GM12878 (cell line): ENCODE data around the gene NFATC1. TPM values are rescaled to one million over a fixed set of nuclear protein-coding genes. Genes with fewer than 3 reads are reported as not detected.
"Not testable (repeated sequence)": the region's sequence is repeated elsewhere in the genome, so short reads cannot be mapped to it uniquely, and the experiment has no call there.

Experiments used
- ATAC-seq: fragments of 200-7000 bp; cut with Tn5 transposase; 3 replicates; pipeline ENCODE4 v1.9.1; 2020; ENCODE audit warnings: mild to moderate bottlenecking, moderate library complexity
- BruUV-seq: library from RNA; stranded (reverse); fragments of 400-500 nt; replicated peaks from 2 replicates; lab custom pipeline; 2021; lab: Mats Ljungman, UMichigan
- CTCF ChIA-PET: fragments of 300-600 bp; sonication (Branson Sonifier 250); formaldehyde crosslinking; extraction: SDS; loops from one replicate; lab custom pipeline; 2021; ENCODE audit warnings: inconsistent platforms; lab: Yijun Ruan, JAX
- POLR2A ChIA-PET: fragments of 350-600 bp; formaldehyde crosslinking; extraction: SDS; loops from one replicate; lab custom pipeline; 2021; ENCODE audit warnings: inconsistent platforms; lab: Charles Lee
- RAD21 ChIA-PET: fragments of 300-600 bp; sonication (Branson Sonifier 250); formaldehyde crosslinking; loops from one replicate; lab custom pipeline; 2023; ENCODE audit warnings: antibody characterized with exemption; ENCODE audit not compliant: unreplicated experiment; lab: Charles Lee
- SMC1A ChIA-PET: fragments of 300-600 bp; sonication (Branson Sonifier 250); formaldehyde crosslinking; loops from one replicate; lab custom pipeline; 2023; ENCODE audit not compliant: unreplicated experiment, uncharacterized antibody; lab: Charles Lee
- DNase-seq: peaks from one replicate; pipeline ENCODE4 v3.0.0-alpha.2; 2011; ENCODE audit warnings: low read depth, low spot score
- FAIRE-seq: peaks from 3 replicates; lab custom pipeline; 2011; peaks lifted over from hg19 to GRCh38; lab: Jason Lieb, UNC
- H2AFZ ChIP-seq: 2 replicates; pipeline ENCODE4 v1.6.0; 2011; ENCODE audit warnings: low read depth, low read length, control low read depth; ENCODE audit not compliant: control insufficient read depth
- H3K27ac ChIP-seq: 2 replicates; pipeline ENCODE4 v1.5.1; 2011; ENCODE audit warnings: control low read depth; ENCODE audit not compliant: control insufficient read depth, insufficient read depth
- H3K27me3 ChIP-seq, 2 experiments: replicated peaks in 1 of 2; 2 replicates each; pipeline versions ENCODE4 v1.6.0 to v1.6.1; 2011; ENCODE audit warnings: low read length in 1 of 2; ENCODE audit not compliant: control insufficient read depth in 2 of 2, insufficient read depth in 2 of 2
- H3K36me3 ChIP-seq, 2 experiments: 2 replicates each; pipeline ENCODE4 v1.5.1; 2011; ENCODE audit warnings: low read length in 1 of 2; ENCODE audit not compliant: control insufficient read depth in 2 of 2, insufficient read depth in 2 of 2
- H3K4me1 ChIP-seq: 2 replicates; pipeline ENCODE4 v1.6.1; 2011; ENCODE audit warnings: mild to moderate bottlenecking, low read length, moderate library complexity, mixed read lengths; ENCODE audit not compliant: control insufficient read depth, insufficient read depth
- H3K4me2 ChIP-seq: 2 replicates; pipeline ENCODE4 v1.6.0; 2011; ENCODE audit warnings: control low read depth; ENCODE audit not compliant: control insufficient read depth, insufficient read depth
- H3K4me3 ChIP-seq: fragments of 200-600 bp; sonication (generic); 2 replicates; pipeline ENCODE4 v1.5.1; 2016
- H3K79me2 ChIP-seq: 2 replicates; pipeline ENCODE4 v1.6.0; 2011; ENCODE audit warnings: low read length; ENCODE audit not compliant: control insufficient read depth, insufficient read depth
- H3K9ac ChIP-seq: 2 replicates; pipeline ENCODE4 v1.8.0; 2011; ENCODE audit warnings: low read length, control low read depth, mixed read lengths; ENCODE audit not compliant: control insufficient read depth, insufficient read depth
- H3K9me3 ChIP-seq: replicated peaks from 3 replicates; pipeline ENCODE4 v1.5.1; 2011; ENCODE audit warnings: mild to moderate bottlenecking, low read length; ENCODE audit not compliant: control insufficient read depth, insufficient read depth
- H4K20me1 ChIP-seq: 2 replicates; pipeline ENCODE4 v1.6.0; 2011; ENCODE audit not compliant: control insufficient read depth, insufficient read depth
- NKRF ChIP-seq: fragments of 450-650 bp; conservative IDR thresholded peaks from 2 replicates; pipeline ENCODE4 v1.6.1; 2017; ENCODE audit warnings: mild to moderate bottlenecking, moderate library complexity
- WGBS: methylation state at CpG from one replicate; pipeline ENCODE4 v1.1.6; 2016; ENCODE audit warnings: low lambda C conversion rate; ENCODE audit not compliant: insufficient replicate concordance, insufficient coverage; ENCODE audit errors: missing lambda C conversion rate; 5-methylcytosine and 5-hydroxymethylcytosine counted together
- in situ Hi-C: fragments of 300-500 bp; cut with MboI; formaldehyde crosslinking; loops from 9 replicates; pipeline ENCODE4 v1.14.3; 2018; ENCODE audit warnings: mixed read lengths
- intact Hi-C: fragments of 100-400 bp; cut with micrococcal nuclease; formaldehyde crosslinking; loops from one replicate; pipeline ENCODE4 v1.14.2; 2022; ENCODE audit not compliant: unreplicated experiment
- polyA plus RNA-seq, 11 experiments: library from polyadenylated mRNA; depleted of rRNA in 4 of 11; unstranded in 6 of 11; stranded (reverse) in 5 of 11; fragments of >200 nt; fragmentation: Nextera tagmentation in 4 of 11; fragmentation: Illumina TruSeq in 1 of 11; extraction: Ambion mirVana in 4 of 11; extraction: Trizol in 1 of 11; gene quantifications; 1 replicate in 1 of 11; 2 replicates in 10 of 11; pipeline versions ENCODE4 v1.2.1 to v1.2.3, GENCODE V29; 2011 to 2016; ENCODE audit warnings: inconsistent platforms in 2 of 11, missing spikeins in 2 of 11, low read depth in 1 of 11
- total RNA-seq, 4 experiments: library from RNA; depleted of rRNA in 3 of 4; stranded (reverse); fragments of >200 nt in 3 of 4; fragmentation: Illumina TruSeq in 1 of 4; extraction: Trizol in 1 of 4; gene quantifications; 2 replicates each; pipeline versions ENCODE4 v1.2.1 to v1.2.3, GENCODE V29; 2013 to 2021

The NFATC1 gene
- total and polyA plus RNA-seq, 10 of the 15 experiments (the other 5 are each of a cell fraction or from before 2014, with no cell fraction given) = 0.84 to 20.8 (median 5.1) TPM

GRCh38 chr18:79504034-79504433 is 108.3 kb downstream of the NFATC1 start (continued):
- TF ChIP-seq NKRF = no peak

GRCh38 chr18:79504495-79504894 is 108.8 kb downstream of the NFATC1 start:
- H2AFZ ChIP-seq, H4K20me1 ChIP-seq, SMC1A ChIA-PET, H3K79me2 ChIP-seq, H3K27ac ChIP-seq, H3K36me3 ChIP-seq, ATAC-seq, POLR2A ChIA-PET, DNase-seq, intact Hi-C loops, CTCF ChIA-PET, FAIRE-seq, H3K4me2 ChIP-seq, H3K9ac ChIP-seq, H3K9me3 ChIP-seq, BruUV-seq, H3K27me3 ChIP-seq, H3K4me3 ChIP-seq: not testable (repeated sequence)
- 36% methylated on average over 6 of the region's 6 CpGs for WGBS
- H3K4me1 ChIP-seq = peaks cover 32% of the 10 kb centered on the region
- in situ Hi-C loops = loop anchor here (5.0 kb wide), 1 partner anchor 37 kb away; no protein-coding TSS in a partner anchor
- RAD21 ChIA-PET = interaction anchor here (1.8 kb wide), 1 partner anchor 19 kb away, joined by 5 read pairs; no protein-coding TSS in a partner anchor

GRCh38 chr18:79505465-79505864 is 109.7 kb downstream of the NFATC1 start:
- SMC1A ChIA-PET, BruUV-seq, POLR2A ChIA-PET, RAD21 ChIA-PET, DNase-seq, in situ Hi-C loops, H3K36me3 ChIP-seq, H3K27me3 ChIP-seq, H3K27ac ChIP-seq, H2AFZ ChIP-seq, ATAC-seq, H3K4me3 ChIP-seq, H3K9ac ChIP-seq, FAIRE-seq, H3K4me2 ChIP-seq, H3K9me3 ChIP-seq, H3K79me2 ChIP-seq, H4K20me1 ChIP-seq, CTCF ChIA-PET: not testable (repeated sequence)
- 0% methylated on average over 3 of the region's 3 CpGs for WGBS
- H3K4me1 ChIP-seq = peaks cover 33% of the 10 kb centered on the region
- intact Hi-C loops = loop anchor here (5.0 kb wide), 1 partner anchor 38 kb away; no protein-coding TSS in a partner anchor
